GM20000 (cell line): ENCODE results near the gene NKAIN2.

Experiments
- DNase-seq: peaks from one replicate; pipeline ENCODE4 v3.0.0; 2012; ENCODE audit warnings: low spot score
- CTCF ChIP-seq: IDR thresholded peaks from 2 replicates; pipeline ENCODE4 v1.5.1; 2012; ENCODE audit warnings: mild to moderate bottlenecking, control low read depth; ENCODE audit errors: extremely low read depth, missing control alignments

Gene NKAIN2

DNA sequence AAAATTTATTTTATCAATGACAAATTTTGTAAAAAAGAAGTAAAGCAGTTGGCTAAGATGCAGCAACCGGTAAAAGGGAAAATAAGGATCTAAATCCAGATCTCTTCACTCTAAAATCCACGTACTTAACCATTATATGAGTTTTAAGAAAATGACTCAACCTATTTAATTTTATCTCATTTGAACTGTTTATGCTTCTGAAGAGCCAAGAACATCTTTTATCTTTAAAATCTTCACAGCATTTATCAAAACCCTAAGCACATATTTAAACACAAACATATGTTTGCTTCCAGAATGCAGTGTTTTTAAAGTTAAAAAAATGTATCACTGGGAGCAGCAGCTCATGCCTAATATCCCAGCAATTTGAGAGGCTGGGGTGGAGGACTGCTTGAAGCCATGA is 339.2 kb downstream of the NKAIN2 start:
- DNase-seq, result no peak

DNA sequence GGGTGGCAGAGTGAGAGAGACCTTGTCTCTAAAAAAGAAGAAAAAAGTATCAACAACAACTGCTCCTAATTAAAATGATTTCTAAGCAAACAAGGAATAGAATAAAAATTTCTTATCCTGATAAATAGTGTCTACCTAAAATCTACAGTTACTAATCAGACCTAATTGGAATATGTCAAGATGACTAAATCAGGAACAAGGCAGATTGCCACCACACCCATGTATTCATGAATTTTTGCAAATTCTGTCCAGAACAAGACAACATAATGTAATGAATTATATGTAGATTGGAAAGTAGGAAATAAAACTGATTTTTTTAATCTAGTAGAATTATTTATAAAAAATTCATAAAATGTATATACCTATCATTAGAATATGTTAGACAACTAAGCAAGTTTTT is 339.8 kb downstream of the NKAIN2 start:
- TF ChIP-seq CTCF, result no peak
- DNase-seq, result no peak

More for the DNA sequence above, 339.2 kb downstream of the NKAIN2 start:
- TF ChIP-seq CTCF, result no peak

GRCh38 chr6:124147621-124148020 is 344.0 kb downstream of the NKAIN2 start:
- no peak for TF ChIP-seq CTCF
- no peak for DNase-seq

DNA sequence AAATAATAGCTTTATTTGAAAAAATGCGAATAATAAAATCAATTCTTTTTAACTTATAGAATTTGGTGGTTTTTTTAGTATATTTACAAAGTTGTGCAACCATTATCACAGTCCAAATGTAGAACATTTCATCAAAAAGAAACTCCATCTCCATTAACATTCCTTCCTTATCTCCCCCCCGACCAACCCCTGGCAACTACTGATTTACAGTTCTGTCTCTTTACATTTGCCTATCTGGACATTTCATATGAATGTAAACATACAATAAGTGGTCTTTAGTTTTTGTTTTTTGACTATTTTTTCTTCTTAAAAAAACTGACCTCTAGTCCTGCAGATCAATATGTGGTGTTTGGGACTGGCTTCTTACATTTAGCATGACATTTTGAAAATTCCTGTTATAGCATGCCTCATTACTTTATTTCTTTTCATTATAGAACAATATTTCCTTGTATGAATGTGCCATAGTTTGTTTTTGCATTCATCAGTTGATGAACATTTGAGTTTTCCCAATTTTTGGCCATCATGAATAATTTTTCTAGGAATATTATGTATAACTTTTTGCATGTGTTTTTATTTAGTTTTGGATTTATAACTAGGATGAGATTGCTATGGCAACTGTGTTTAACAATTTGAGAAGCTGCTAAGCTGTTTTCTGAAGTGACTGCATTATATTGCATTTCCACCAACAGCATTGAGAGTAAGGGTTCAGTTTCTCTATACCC is 344.7 kb downstream of the NKAIN2 start:
- DNase-seq, result no peak
- no peak for TF ChIP-seq CTCF

GRCh38 chr6:124149646-124150045 is 346.0 kb downstream of the NKAIN2 start:
- no peak for TF ChIP-seq CTCF
- no peak for DNase-seq

- no peak for TF ChIP-seq CTCF
- no peak for DNase-seq
Measured at GRCh38 chr6:124158024-124158423, 354.4 kb downstream of the NKAIN2 start.

DNA sequence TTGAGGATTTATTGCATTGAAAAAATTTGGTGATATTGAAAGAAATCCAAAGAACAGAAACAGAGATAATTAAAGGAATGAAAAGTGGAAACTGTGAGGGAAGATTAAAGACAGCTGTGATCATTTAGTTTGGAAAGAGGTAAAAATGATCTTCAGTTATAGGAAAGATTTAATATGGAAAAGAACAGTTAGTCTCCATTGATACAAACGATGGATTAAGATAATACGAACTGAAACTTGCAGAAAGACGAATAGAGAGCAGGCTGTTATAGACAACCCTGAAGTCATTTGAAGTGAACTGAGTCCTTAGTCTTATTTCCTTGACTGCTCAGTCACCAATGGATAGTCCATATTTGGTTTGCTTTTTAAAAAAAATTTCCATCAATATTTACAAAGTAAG is 360.0 kb downstream of the NKAIN2 start:
- no peak for TF ChIP-seq CTCF
- no peak for DNase-seq
